Nephron progenitor cell (in vitro differentiated cells): Measurements from ENCODE around the gene HDAC4.

Experiments used
- DNase-seq: peaks from one replicate; pipeline ENCODE4 v3.0.0; 2021
- H3K27ac Mint-ChIP-seq: 2 replicates; pipeline ENCODE4 v1.8.0; 2021; ENCODE audit warnings: mild to moderate bottlenecking, moderate library complexity, mixed read lengths
- H3K27me3 Mint-ChIP-seq: 2 replicates; pipeline ENCODE4 v1.8.0; 2021; ENCODE audit warnings: mild to moderate bottlenecking, low read depth, mixed read lengths; ENCODE audit not compliant: poor library complexity
- H3K36me3 Mint-ChIP-seq: 2 replicates; pipeline ENCODE4 v1.8.0; 2021; ENCODE audit warnings: low read depth, mixed read lengths
- H3K4me1 Mint-ChIP-seq: 2 replicates; pipeline ENCODE4 v1.8.0; 2021; ENCODE audit warnings: mixed read lengths
- H3K4me3 Mint-ChIP-seq: 2 replicates; pipeline ENCODE4 v1.8.0; 2021; ENCODE audit warnings: mild to moderate bottlenecking, moderate library complexity, mixed read lengths
- H3K9me3 Mint-ChIP-seq: 2 replicates; pipeline ENCODE4 v1.8.0; 2021; ENCODE audit warnings: mild to moderate bottlenecking, moderate library complexity, mixed read lengths
- CTCF ChIP-seq: fragments of 200-600 bp; sonication (generic); IDR thresholded peaks from 2 replicates; pipeline ENCODE4 v1.5.0; 2021; ENCODE audit warnings: antibody characterized with exemption

HDAC4 gene

GRCh38 chr2:239264492-239264837, 136.4 kb downstream of the HDAC4 start:
- Mint-ChIP-seq H3K27me3 (no peaks in the 10 kb centered on the region), H3K27ac (no peak overlapping the region), H3K4me1 (peaks cover 83% of the 10 kb centered on the region), H3K4me3 (no peak overlapping the region), H3K36me3 (peaks cover 10% of the 10 kb centered on the region), H3K9me3 (no peaks in the 10 kb centered on the region)
- DNase-seq: no peak
- TF ChIP-seq CTCF: no peak

- Mint-ChIP-seq H3K4me3 (no peak overlapping the region), H3K9me3 (peaks cover 6% of the 10 kb centered on the region), H3K36me3 (peaks cover 9% of the 10 kb centered on the region), H3K4me1 (peaks cover 82% of the 10 kb centered on the region), H3K27ac (peak overlapping the region; percentile 35), H3K27me3 (no peaks in the 10 kb centered on the region)
- no peak for TF ChIP-seq CTCF
- no peak for DNase-seq
Measured at GRCh38 chr2:239263669-239264491, 136.9 kb downstream of the HDAC4 start.

- Mint-ChIP-seq H3K36me3 (peaks cover 16% of the 10 kb centered on the region), H3K4me3 (no peak overlapping the region), H3K9me3 (peaks cover 12% of the 10 kb centered on the region), H3K4me1 (peaks cover 81% of the 10 kb centered on the region), H3K27me3 (no peaks in the 10 kb centered on the region), H3K27ac (peak overlapping the region; percentile 35)
- no peak for TF ChIP-seq CTCF
- DNase-seq: no peak
Measured at GRCh38 chr2:239263231-239263630, 137.6 kb downstream of the HDAC4 start.

- Mint-ChIP-seq H3K27me3 (no peaks in the 10 kb centered on the region), H3K4me1 (peaks cover 79% of the 10 kb centered on the region), H3K9me3 (peaks cover 18% of the 10 kb centered on the region), H3K4me3 (no peak overlapping the region), H3K36me3 (peaks cover 22% of the 10 kb centered on the region), H3K27ac (no peak overlapping the region)
- TF ChIP-seq CTCF: no peak
- DNase-seq: no peak
Measured at GRCh38 chr2:239262484-239263230, 138.2 kb downstream of the HDAC4 start.

GRCh38 chr2:239261796-239262483, 138.9 kb downstream of the HDAC4 start:
- Mint-ChIP-seq H3K27ac (peak overlapping the region; percentile 88), H3K36me3 (peaks cover 29% of the 10 kb centered on the region), H3K9me3 (peaks cover 25% of the 10 kb centered on the region), H3K27me3 (no peaks in the 10 kb centered on the region), H3K4me3 (no peak overlapping the region), H3K4me1 (peaks cover 75% of the 10 kb centered on the region)
- no peak for DNase-seq
- no peak for TF ChIP-seq CTCF
